GM12891 (cell line): ENCODE measurements around the gene GFOD1.

Experiments
- DNase-seq: peaks from one replicate; pipeline ENCODE4 v3.0.0; 2011; ENCODE audit warnings: low spot score; ENCODE audit not compliant: insufficient read length
- FAIRE-seq: peaks from 2 replicates; lab custom pipeline; 2011; peaks lifted over from hg19 to GRCh38; lab: Jason Lieb, UNC
- PAX5 ChIP-seq: IDR thresholded peaks from 2 replicates; pipeline ENCODE4 v1.6.1; 2011; ENCODE audit warnings: low read length, moderate library complexity, mild to moderate bottlenecking; ENCODE audit not compliant: insufficient read depth, severe bottlenecking
- POLR2A ChIP-seq: IDR thresholded peaks from 2 replicates; pipeline ENCODE4 v1.6.1; 2011; ENCODE audit warnings: low read depth, low read length, control low read depth
- POLR2AphosphoS5 ChIP-seq: IDR thresholded peaks from 2 replicates; pipeline ENCODE4 v1.6.1; 2011; ENCODE audit warnings: low read depth, low read length, control low read depth
- POU2F2 ChIP-seq: IDR thresholded peaks from 2 replicates; pipeline ENCODE4 v1.6.1; 2011; ENCODE audit warnings: low read depth, mild to moderate bottlenecking, control low read depth, low read length, moderate library complexity
- SPI1 ChIP-seq: IDR thresholded peaks from 2 replicates; pipeline ENCODE4 v1.6.1; 2011; ENCODE audit warnings: low read depth, low read length, control low read depth
- TAF1 ChIP-seq: IDR thresholded peaks from 2 replicates; pipeline ENCODE4 v1.6.1; 2011; ENCODE audit warnings: low read depth, low read length, control low read depth

GFOD1 gene

GRCh38 chr6:13411484-13411883, 75.9 kb downstream of the GFOD1 start:
- TF ChIP-seq POLR2A (no peak), POU2F2 (no peak), POLR2AphosphoS5 (no peak), SPI1 (no peak), TAF1 (no peak), PAX5 (no peak)
- DNase-seq (no peak), FAIRE-seq (no peak)

GRCh38 chr6:13409991-13410390, 77.4 kb downstream of the GFOD1 start:
- DNase-seq (no peak), FAIRE-seq (no peak)
- TF ChIP-seq POLR2AphosphoS5 (no peak), PAX5 (no peak), SPI1 (no peak), TAF1 (no peak), POLR2A (no peak), POU2F2 (no peak)

- DNase-seq (no peak), FAIRE-seq (no peak)
- TF ChIP-seq POLR2AphosphoS5: no peak
- TF ChIP-seq SPI1: no peak
- no peak for TF ChIP-seq POU2F2
- TF ChIP-seq TAF1: no peak
- TF ChIP-seq PAX5: no peak
- no peak for TF ChIP-seq POLR2A
Observed at GRCh38 chr6:13407709-13408695, 79.4 kb downstream of the GFOD1 start.

GRCh38 chr6:13407368-13407708, 80.1 kb downstream of the GFOD1 start:
- TF ChIP-seq SPI1: no peak
- no peak for FAIRE-seq
- DNase-seq: no peak

GRCh38 chr6:13406781-13407180, 80.6 kb downstream of the GFOD1 start:
- TF ChIP-seq POU2F2: no peak
- no peak for TF ChIP-seq POLR2A
- no peak for TF ChIP-seq SPI1
- TF ChIP-seq TAF1: no peak
- no peak for TF ChIP-seq PAX5
- TF ChIP-seq POLR2AphosphoS5: no peak
- DNase-seq (no peak), FAIRE-seq (no peak)

GRCh38 chr6:13405961-13406477, 81.4 kb downstream of the GFOD1 start:
- no peak for DNase-seq
- no peak for FAIRE-seq
- TF ChIP-seq SPI1: no peak
- TF ChIP-seq POU2F2: no peak
- TF ChIP-seq PAX5: no peak
- TF ChIP-seq POLR2A: no peak
- TF ChIP-seq POLR2AphosphoS5: no peak
- TF ChIP-seq TAF1: no peak

GRCh38 chr6:13404892-13405254, 82.5 kb downstream of the GFOD1 start:
- DNase-seq (no peak), FAIRE-seq (no peak)
- TF ChIP-seq POU2F2 (no peak), SPI1 (no peak), TAF1 (no peak), POLR2AphosphoS5 (no peak), POLR2A (no peak), PAX5 (no peak)

GRCh38 chr6:13404228-13404891, 83.0 kb downstream of the GFOD1 start:
- FAIRE-seq (no peak), DNase-seq (no peak)
- TF ChIP-seq PAX5 (no peak), SPI1 (no peak), POLR2AphosphoS5 (no peak), POLR2A (no peak), POU2F2 (no peak), TAF1 (no peak)

GRCh38 chr6:13402711-13403110, 84.7 kb downstream of the GFOD1 start:
- no peak for TF ChIP-seq SPI1
- no peak for TF ChIP-seq TAF1
- no peak for TF ChIP-seq POU2F2
- TF ChIP-seq PAX5: no peak
- DNase-seq: no peak
- no peak for FAIRE-seq
